ENCODE data around the gene VPS37B. TPM values are rescaled to one million over a fixed set of nuclear protein-coding genes. Genes with fewer than 3 reads are reported as not detected.

The VPS37B gene
- total RNA-seq, 1 experiment from 2014 or later = 104 TPM

DNA sequence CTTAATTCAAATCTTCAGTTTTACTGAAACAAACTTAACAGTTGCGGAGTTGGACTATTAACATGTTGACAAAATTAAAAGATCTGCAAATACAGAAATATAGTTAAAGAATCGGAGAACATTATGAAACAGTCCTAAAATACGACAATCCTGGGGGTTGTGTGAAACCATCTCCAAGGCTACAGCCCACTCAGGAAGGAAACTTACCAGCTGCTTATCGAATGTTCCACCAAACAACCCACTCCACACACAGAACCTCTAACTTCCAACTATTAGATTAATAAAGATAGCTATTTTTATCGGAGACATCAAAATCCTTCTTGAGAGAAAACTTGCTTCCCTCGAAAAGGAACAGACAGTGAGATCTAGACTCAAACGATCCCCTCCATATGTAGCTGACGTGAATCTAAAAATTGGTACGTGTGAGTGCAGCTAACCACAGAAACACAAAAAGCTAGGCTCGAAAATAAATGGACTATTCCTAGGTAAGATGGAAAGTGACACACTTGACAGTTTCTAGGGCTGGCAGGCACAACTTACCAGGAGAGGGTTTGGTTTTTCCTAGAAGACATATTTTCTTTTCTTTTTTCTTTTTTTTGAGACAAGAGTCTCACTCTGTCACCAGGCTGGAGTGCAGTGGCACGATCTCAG lies 12.9 kb downstream of the VPS37B start:
- Mint-ChIP-seq H3K27ac (ENCODE audit: unreplicated experiment) (peak overlapping the region; percentile 64), H3K4me3 (ENCODE audit: low read depth, unreplicated experiment) (no peak overlapping the region), H3K27me3 (ENCODE audit: unreplicated experiment) (no peaks in the 10 kb centered on the region), H3K36me3 (ENCODE audit: insufficient read depth, unreplicated experiment) (peaks cover 67% of the 10 kb centered on the region), H3K4me1 (ENCODE audit: low read depth, unreplicated experiment) (peaks cover 74% of the 10 kb centered on the region), H3K9me3 (ENCODE audit: low read depth, unreplicated experiment) (no peaks in the 10 kb centered on the region)
- no peak for DNase-seq
- intact Hi-C loops (cut with micrococcal nuclease; ENCODE audit: unreplicated experiment) = loop anchor here (10.0 kb wide), 1 partner anchor 352 kb away; the partner anchor contains the start of genes MPHOSPH9 and MTRFR
- TF ChIP-seq, protein P1, sequence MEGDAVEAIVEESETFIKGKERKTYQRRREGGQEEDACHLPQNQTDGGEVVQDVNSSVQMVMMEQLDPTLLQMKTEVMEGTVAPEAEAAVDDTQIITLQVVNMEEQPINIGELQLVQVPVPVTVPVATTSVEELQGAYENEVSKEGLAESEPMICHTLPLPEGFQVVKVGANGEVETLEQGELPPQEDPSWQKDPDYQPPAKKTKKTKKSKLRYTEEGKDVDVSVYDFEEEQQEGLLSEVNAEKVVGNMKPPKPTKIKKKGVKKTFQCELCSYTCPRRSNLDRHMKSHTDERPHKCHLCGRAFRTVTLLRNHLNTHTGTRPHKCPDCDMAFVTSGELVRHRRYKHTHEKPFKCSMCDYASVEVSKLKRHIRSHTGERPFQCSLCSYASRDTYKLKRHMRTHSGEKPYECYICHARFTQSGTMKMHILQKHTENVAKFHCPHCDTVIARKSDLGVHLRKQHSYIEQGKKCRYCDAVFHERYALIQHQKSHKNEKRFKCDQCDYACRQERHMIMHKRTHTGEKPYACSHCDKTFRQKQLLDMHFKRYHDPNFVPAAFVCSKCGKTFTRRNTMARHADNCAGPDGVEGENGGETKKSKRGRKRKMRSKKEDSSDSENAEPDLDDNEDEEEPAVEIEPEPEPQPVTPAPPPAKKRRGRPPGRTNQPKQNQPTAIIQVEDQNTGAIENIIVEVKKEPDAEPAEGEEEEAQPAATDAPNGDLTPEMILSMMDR (IDR thresholded peaks at IDR 0.05; ENCODE audit: unreplicated experiment) = no peak
- CTCF ChIA-PET = interaction anchor here (0.6 to 0.7 kb wide), 2 partner anchors 64 to 690 kb away, joined by 3 read pairs; no protein-coding TSS in a partner anchor
- BruUV-seq (replicated peaks) = no TSS peak

DNA sequence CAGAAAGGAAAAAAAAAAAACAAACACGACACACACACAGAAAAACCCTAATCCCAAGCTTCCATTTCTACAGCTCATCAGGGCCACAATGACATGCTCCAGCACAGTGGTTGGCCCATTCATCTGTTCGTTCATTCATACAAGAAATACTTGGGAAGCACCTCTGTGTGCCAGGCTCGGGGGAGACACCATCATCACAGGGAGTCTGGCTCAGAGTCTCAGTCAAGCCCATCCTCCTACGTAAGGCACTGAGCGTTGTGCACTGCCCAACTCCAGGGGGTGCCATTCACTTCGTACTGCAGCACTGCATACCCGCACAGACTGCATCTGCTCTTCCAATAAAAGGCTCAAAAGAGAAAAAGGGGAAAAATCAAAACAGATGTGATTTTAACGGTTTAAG lies 15.3 kb downstream of the VPS37B start:
- Mint-ChIP-seq H3K27ac (ENCODE audit: unreplicated experiment) (peak overlapping the region; percentile 9), H3K4me3 (ENCODE audit: low read depth, unreplicated experiment) (peak overlapping the region; percentile 5), H3K4me1 (ENCODE audit: low read depth, unreplicated experiment) (peaks cover 70% of the 10 kb centered on the region), H3K36me3 (ENCODE audit: insufficient read depth, unreplicated experiment) (peaks cover 75% of the 10 kb centered on the region), H3K27me3 (ENCODE audit: unreplicated experiment) (no peaks in the 10 kb centered on the region), H3K9me3 (ENCODE audit: low read depth, unreplicated experiment) (no peaks in the 10 kb centered on the region)
- intact Hi-C loops (cut with micrococcal nuclease; ENCODE audit: unreplicated experiment) = loop anchor here (10.0 kb wide), 1 partner anchor 354 kb away; the partner anchor contains the start of genes MPHOSPH9 and MTRFR
- TF ChIP-seq, protein P1 (IDR thresholded peaks at IDR 0.05; ENCODE audit: unreplicated experiment) = no peak
- DNase-seq = peak; percentile 51
- CTCF ChIA-PET = interaction anchor here (1.0 to 1.6 kb wide), 3 partner anchors 8 to 66 kb away, joined by 3 to 6 read pairs (median 4); no protein-coding TSS in a partner anchor
- no TSS peak for BruUV-seq (replicated peaks)

DNA sequence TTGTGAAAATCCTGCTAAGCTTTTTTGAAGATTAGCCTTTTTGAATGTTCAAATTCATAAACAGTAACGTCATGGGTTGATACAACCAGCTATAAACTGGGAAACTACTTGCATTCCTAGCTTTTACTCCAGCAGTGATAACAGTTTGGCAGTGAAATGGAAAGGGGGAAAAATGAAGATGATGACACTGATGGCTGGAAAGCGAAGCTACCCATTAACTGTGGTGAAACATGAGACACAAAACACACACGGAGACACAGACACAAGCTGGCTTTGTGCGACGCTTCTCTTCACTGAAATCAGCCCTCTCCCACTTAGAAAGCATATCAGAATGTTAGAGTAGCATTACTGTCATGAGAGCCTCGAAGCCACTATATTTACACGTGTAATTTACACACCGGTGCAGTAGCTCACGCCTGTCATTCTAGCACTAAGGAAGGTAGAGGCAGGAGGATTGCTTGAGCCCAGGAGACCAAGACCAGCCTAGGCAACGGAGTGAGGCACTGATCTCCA lies 15.7 kb downstream of the VPS37B start:
- no peak for DNase-seq
- H3K4me3 Mint-ChIP-seq (ENCODE audit: low read depth, unreplicated experiment) = peak overlapping the region; percentile 5
- no peaks in the 10 kb centered on the region for H3K27me3 Mint-ChIP-seq (ENCODE audit: unreplicated experiment)
- no TSS peak for BruUV-seq (replicated peaks)
- peak overlapping the region; percentile 9 for H3K27ac Mint-ChIP-seq (ENCODE audit: unreplicated experiment)
- peaks cover 70% of the 10 kb centered on the region for H3K4me1 Mint-ChIP-seq (ENCODE audit: low read depth, unreplicated experiment)
- TF ChIP-seq, protein P1 (IDR thresholded peaks at IDR 0.05; ENCODE audit: unreplicated experiment) = no peak
- no peaks in the 10 kb centered on the region for H3K9me3 Mint-ChIP-seq (ENCODE audit: low read depth, unreplicated experiment)
- H3K36me3 Mint-ChIP-seq (ENCODE audit: insufficient read depth, unreplicated experiment) = peaks cover 75% of the 10 kb centered on the region
- CTCF ChIA-PET = interaction anchor here (1.0 to 1.6 kb wide), 3 partner anchors 9 to 67 kb away, joined by 3 to 6 read pairs (median 4); no protein-coding TSS in a partner anchor
- intact Hi-C loops (cut with micrococcal nuclease; ENCODE audit: unreplicated experiment) = loop anchor here (10.0 kb wide), 1 partner anchor 355 kb away; the partner anchor contains the start of genes MPHOSPH9 and MTRFR

DNA sequence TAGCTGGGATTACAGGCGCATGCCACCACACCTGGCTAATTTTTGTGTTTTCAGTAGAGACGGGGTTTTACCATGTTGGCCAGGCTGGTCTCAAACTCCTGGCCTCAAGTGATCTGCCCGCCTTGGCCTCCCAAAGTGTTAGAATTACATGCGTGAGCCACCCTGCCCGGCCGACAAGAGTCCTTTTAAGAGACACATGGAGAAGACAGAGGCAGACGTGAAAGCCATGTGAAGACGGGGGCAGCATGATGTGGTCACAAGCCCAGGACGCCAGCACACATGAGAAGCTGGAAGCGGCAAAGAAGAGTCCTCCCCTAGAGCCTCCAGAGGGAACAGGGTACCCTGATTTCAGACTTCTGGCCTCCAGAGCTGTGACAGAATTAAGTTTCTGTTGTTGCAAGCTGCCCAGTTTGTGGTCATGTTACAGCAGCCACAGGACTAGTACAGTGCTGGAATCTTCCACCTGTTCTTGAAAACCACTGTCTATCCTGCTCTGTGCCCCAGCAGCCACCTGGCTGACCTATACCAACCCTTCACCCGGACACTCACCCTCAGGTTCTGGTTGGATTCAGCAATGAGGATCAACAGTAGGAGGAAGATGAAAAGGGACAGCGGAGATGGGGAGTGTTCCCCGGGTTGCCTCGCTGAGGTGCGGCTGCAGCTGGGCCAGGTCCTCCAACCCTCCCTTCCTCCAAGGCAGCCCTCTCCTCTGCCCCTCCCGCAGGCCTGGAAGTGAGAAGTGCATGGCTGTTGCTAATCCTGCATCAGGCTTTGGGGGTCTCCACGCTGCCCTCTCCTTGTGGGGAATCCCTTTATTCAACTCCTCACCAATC lies 16.9 kb downstream of the VPS37B start:
- DNase-seq = no peak
- H3K4me3 Mint-ChIP-seq (ENCODE audit: low read depth, unreplicated experiment) = peak overlapping the region; percentile 17
- peaks cover 72% of the 10 kb centered on the region for H3K36me3 Mint-ChIP-seq (ENCODE audit: insufficient read depth, unreplicated experiment)
- peaks cover 68% of the 10 kb centered on the region for H3K4me1 Mint-ChIP-seq (ENCODE audit: low read depth, unreplicated experiment)
- peak overlapping the region; percentile 32 for H3K27ac Mint-ChIP-seq (ENCODE audit: unreplicated experiment)
- no TSS peak for BruUV-seq (replicated peaks)
- intact Hi-C loops (cut with micrococcal nuclease; ENCODE audit: unreplicated experiment) = no loop called here
- no peaks in the 10 kb centered on the region for H3K27me3 Mint-ChIP-seq (ENCODE audit: unreplicated experiment)
- H3K9me3 Mint-ChIP-seq (ENCODE audit: low read depth, unreplicated experiment) = no peaks in the 10 kb centered on the region
- TF ChIP-seq, protein P1 (IDR thresholded peaks at IDR 0.05; ENCODE audit: unreplicated experiment) = no peak
- CTCF ChIA-PET = interaction anchor here (0.7 kb wide), 1 partner anchor 83 kb away, joined by 5 read pairs; no protein-coding TSS in a partner anchor
